HL-60 (cell line): ENCODE data around the gene HMGN2.

ENCODE experiments used
- DNase-seq, 2 experiments: peaks; one replicate each; pipeline ENCODE4 v3.0.0-alpha.2; 2010 to 2020; ENCODE audit warnings: low read depth in 1 of 2, low spot score in 1 of 2
- H3K27ac ChIP-seq: fragments of 250-450 bp; sonication (Bioruptor Pico); replicated peaks from 2 replicates; pipeline ENCODE4 v1.5.1; 2020; ENCODE audit warnings: mild to moderate bottlenecking, moderate library complexity
- H3K27me3 ChIP-seq: fragments of 250-450 bp; sonication (Bioruptor Pico); 2 replicates; pipeline ENCODE4 v1.5.1; 2021; ENCODE audit warnings: mild to moderate bottlenecking, moderate library complexity; ENCODE audit not compliant: insufficient read depth, poor library complexity, severe bottlenecking
- H3K4me3 ChIP-seq: replicated peaks from 2 replicates; pipeline ENCODE4 v1.5.1; 2011; ENCODE audit warnings: mild to moderate bottlenecking, control low read depth, low read length; ENCODE audit not compliant: insufficient read depth
- GABPA ChIP-seq: IDR thresholded peaks from 2 replicates; pipeline ENCODE4 v1.6.1; 2012; ENCODE audit warnings: low read depth
- POLR2AphosphoS5 ChIP-seq: IDR thresholded peaks from 2 replicates; pipeline ENCODE4 v1.6.1; 2012; ENCODE audit warnings: low read depth
- SPI1 ChIP-seq: IDR thresholded peaks from 2 replicates; pipeline ENCODE4 v1.6.1; 2012; ENCODE audit warnings: low read depth, mild to moderate bottlenecking, borderline replicate concordance
- TF ChIP-seq, protein P1 (sequence below): IDR thresholded peaks from one replicate; pipeline ENCODE4 v1.5.1; 2011; ENCODE audit warnings: low read length, control low read depth, inconsistent platforms; ENCODE audit not compliant: insufficient read depth
- TF ChIP-seq, protein P2 (sequence below): IDR thresholded peaks from 2 replicates; pipeline ENCODE4 v1.6.1; 2012; ENCODE audit warnings: low read depth; ENCODE audit not compliant: insufficient replicate concordance

HMGN2 gene

DNA sequence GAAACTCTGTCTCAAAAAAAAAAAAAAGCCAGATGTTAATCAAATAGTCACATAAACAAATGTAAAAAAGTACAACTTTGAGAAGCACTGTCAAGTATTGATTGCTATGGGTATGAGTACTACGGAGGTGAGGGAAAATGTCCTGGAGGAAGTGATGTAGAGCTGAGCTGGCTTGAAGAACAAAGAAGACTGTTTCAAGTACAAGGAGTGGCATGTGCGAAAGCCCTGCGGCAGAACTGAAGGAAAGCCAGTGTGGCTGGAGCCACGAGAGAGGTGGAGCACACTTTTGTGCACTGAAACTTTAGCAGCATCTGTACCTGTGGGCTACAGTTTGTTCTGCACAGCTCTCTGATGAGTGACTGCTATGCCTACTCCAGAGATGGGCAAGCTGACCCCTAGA is 51.9 kb downstream of the HMGN2 start:
- H3K27me3 ChIP-seq, result no peaks in the 10 kb centered on the region
- TF ChIP-seq GABPA (no peak), SPI1 (no peak), POLR2AphosphoS5 (no peak)
- TF ChIP-seq, protein P1, sequence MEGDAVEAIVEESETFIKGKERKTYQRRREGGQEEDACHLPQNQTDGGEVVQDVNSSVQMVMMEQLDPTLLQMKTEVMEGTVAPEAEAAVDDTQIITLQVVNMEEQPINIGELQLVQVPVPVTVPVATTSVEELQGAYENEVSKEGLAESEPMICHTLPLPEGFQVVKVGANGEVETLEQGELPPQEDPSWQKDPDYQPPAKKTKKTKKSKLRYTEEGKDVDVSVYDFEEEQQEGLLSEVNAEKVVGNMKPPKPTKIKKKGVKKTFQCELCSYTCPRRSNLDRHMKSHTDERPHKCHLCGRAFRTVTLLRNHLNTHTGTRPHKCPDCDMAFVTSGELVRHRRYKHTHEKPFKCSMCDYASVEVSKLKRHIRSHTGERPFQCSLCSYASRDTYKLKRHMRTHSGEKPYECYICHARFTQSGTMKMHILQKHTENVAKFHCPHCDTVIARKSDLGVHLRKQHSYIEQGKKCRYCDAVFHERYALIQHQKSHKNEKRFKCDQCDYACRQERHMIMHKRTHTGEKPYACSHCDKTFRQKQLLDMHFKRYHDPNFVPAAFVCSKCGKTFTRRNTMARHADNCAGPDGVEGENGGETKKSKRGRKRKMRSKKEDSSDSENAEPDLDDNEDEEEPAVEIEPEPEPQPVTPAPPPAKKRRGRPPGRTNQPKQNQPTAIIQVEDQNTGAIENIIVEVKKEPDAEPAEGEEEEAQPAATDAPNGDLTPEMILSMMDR, result no peak
- TF ChIP-seq, protein P2, sequence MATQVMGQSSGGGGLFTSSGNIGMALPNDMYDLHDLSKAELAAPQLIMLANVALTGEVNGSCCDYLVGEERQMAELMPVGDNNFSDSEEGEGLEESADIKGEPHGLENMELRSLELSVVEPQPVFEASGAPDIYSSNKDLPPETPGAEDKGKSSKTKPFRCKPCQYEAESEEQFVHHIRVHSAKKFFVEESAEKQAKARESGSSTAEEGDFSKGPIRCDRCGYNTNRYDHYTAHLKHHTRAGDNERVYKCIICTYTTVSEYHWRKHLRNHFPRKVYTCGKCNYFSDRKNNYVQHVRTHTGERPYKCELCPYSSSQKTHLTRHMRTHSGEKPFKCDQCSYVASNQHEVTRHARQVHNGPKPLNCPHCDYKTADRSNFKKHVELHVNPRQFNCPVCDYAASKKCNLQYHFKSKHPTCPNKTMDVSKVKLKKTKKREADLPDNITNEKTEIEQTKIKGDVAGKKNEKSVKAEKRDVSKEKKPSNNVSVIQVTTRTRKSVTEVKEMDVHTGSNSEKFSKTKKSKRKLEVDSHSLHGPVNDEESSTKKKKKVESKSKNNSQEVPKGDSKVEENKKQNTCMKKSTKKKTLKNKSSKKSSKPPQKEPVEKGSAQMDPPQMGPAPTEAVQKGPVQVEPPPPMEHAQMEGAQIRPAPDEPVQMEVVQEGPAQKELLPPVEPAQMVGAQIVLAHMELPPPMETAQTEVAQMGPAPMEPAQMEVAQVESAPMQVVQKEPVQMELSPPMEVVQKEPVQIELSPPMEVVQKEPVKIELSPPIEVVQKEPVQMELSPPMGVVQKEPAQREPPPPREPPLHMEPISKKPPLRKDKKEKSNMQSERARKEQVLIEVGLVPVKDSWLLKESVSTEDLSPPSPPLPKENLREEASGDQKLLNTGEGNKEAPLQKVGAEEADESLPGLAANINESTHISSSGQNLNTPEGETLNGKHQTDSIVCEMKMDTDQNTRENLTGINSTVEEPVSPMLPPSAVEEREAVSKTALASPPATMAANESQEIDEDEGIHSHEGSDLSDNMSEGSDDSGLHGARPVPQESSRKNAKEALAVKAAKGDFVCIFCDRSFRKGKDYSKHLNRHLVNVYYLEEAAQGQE, result no peak
- H3K27ac ChIP-seq, result no peak overlapping the region
- DNase-seq, result no peak
- no peak overlapping the region for H3K4me3 ChIP-seq
